ENCODE data around the gene ICE2. TPM values are rescaled to one million over a fixed set of nuclear protein-coding genes. Genes with fewer than 3 reads are reported as not detected.

Gene ICE2
- total RNA-seq, 3 donors from 2014 or later (not counting 1 experiment from before 2014, with no cell fraction given), result 21.7 to 36.7 (median 32.9) TPM

GRCh38 chr15:60369696-60370095 is 109.2 kb downstream of the ICE2 start:
- H3K9me3 Mint-ChIP-seq, result no peaks in the 10 kb centered on the region
- Histone ChIP-seq H3K27me3 (ENCODE audit: control insufficient read depth, insufficient read depth, low read length) (no peaks in the 10 kb centered on the region), H3K27ac (ENCODE audit: low read length) (no peak overlapping the region), H3K9me3 (ENCODE audit: control insufficient read depth, insufficient read depth, low read length) (no peaks in the 10 kb centered on the region), H3K4me3 (ENCODE audit: low read length) (no peak overlapping the region), H3K4me1 (ENCODE audit: control insufficient read depth, insufficient read depth, low read length) (no peaks in the 10 kb centered on the region), H3K36me3 (ENCODE audit: control insufficient read depth, insufficient read depth, low read length) (peaks cover 3% of the 10 kb centered on the region)
- no peak for ATAC-seq
- peaks cover 15 to 19% of the 10 kb centered on the region in 2 donors for H3K4me1 Mint-ChIP-seq
- 91% methylated on average over 5 of the region's 5 CpGs for WGBS (ENCODE audit: insufficient coverage)
- H3K4me3 Mint-ChIP-seq, result no peak overlapping the region
- DNase-seq, result no peak
- TF ChIP-seq, protein P1, sequence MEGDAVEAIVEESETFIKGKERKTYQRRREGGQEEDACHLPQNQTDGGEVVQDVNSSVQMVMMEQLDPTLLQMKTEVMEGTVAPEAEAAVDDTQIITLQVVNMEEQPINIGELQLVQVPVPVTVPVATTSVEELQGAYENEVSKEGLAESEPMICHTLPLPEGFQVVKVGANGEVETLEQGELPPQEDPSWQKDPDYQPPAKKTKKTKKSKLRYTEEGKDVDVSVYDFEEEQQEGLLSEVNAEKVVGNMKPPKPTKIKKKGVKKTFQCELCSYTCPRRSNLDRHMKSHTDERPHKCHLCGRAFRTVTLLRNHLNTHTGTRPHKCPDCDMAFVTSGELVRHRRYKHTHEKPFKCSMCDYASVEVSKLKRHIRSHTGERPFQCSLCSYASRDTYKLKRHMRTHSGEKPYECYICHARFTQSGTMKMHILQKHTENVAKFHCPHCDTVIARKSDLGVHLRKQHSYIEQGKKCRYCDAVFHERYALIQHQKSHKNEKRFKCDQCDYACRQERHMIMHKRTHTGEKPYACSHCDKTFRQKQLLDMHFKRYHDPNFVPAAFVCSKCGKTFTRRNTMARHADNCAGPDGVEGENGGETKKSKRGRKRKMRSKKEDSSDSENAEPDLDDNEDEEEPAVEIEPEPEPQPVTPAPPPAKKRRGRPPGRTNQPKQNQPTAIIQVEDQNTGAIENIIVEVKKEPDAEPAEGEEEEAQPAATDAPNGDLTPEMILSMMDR (IDR thresholded peaks at IDR 0.05), result no peak
- H3K36me3 Mint-ChIP-seq, result no peaks in the 10 kb centered on the region
- no peak overlapping the region for H3K27ac Mint-ChIP-seq
- H3K27me3 Mint-ChIP-seq (ENCODE audit: low read depth in 2 of 2), result no peaks in the 10 kb centered on the region
- intact Hi-C loops (cut with micrococcal nuclease), result no loop called here

Other genes with a start within 250 kb of the ICE2 start
- 100 to 1,000 TPM; 132 to 230 (median 155) TPM for gene ANXA2, start 81.2 kb downstream of the ICE2 start, total RNA-seq

All from natural killer cell (primary cell).